HepG2 (cell line): ENCODE measurements around the gene CLMP. TPM values are rescaled to one million over a fixed set of nuclear protein-coding genes. Genes with fewer than 3 reads are reported as not detected.

Experiments
- ELF3 ChIP-seq: IDR thresholded peaks from 2 replicates; pipeline ENCODE4 v1.6.1; 2016; ENCODE audit warnings: missing genetic modification reagents, missing compliant biosample characterization
- GFI1 ChIP-seq: sonication (generic); formaldehyde crosslinking; IDR thresholded peaks from 2 replicates; pipeline ENCODE4 v1.5.0; 2020; ENCODE audit warnings: missing genetic modification reagents, mild to moderate bottlenecking, borderline replicate concordance
- KLF9 ChIP-seq: IDR thresholded peaks from 2 replicates; pipeline ENCODE4 v1.6.1; 2016; ENCODE audit warnings: low read depth
- MXI1 ChIP-seq: IDR thresholded peaks from 3 replicates; pipeline ENCODE4 v1.6.1; 2012; ENCODE audit warnings: low read depth, low read length, inconsistent platforms, borderline replicate concordance
- NPAS2 ChIP-seq: sonication (generic); formaldehyde crosslinking; IDR thresholded peaks from 2 replicates; pipeline ENCODE4 v1.8.0; 2022; ENCODE audit warnings: mild to moderate bottlenecking, missing genetic modification reagents, borderline replicate concordance
- PAXIP1 ChIP-seq: sonication (generic); formaldehyde crosslinking; conservative IDR thresholded peaks from 2 replicates; pipeline ENCODE4 v1.4.0; 2020; ENCODE audit warnings: mild to moderate bottlenecking, missing genetic modification reagents, moderate library complexity
- RXRA ChIP-seq: sonication (generic); formaldehyde crosslinking; IDR thresholded peaks from 2 replicates; pipeline ENCODE4 v1.5.1; 2020; ENCODE audit warnings: missing genetic modification reagents
- SAP130 ChIP-seq: IDR thresholded peaks from 2 replicates; pipeline ENCODE4 v1.6.1; 2016; ENCODE audit warnings: low read depth
- SNAI1 ChIP-seq: sonication (generic); formaldehyde crosslinking; IDR thresholded peaks from 2 replicates; pipeline ENCODE4 v1.5.0; 2020; ENCODE audit warnings: mild to moderate bottlenecking, missing genetic modification reagents, borderline replicate concordance
- THYN1 ChIP-seq: sonication (generic); formaldehyde crosslinking; IDR thresholded peaks from 2 replicates; pipeline ENCODE4 v1.8.1; 2023; ENCODE audit warnings: low read depth, mild to moderate bottlenecking, moderate library complexity, missing genetic modification reagents, borderline replicate concordance
- U2AF2 ChIP-seq: fragments of 200-400 bp; formaldehyde crosslinking; IDR thresholded peaks from 2 replicates; pipeline ENCODE4 v1.6.1; 2017; ENCODE audit warnings: low read depth, mild to moderate bottlenecking, low read length
- ZBTB42 ChIP-seq: sonication (generic); formaldehyde crosslinking; IDR thresholded peaks from 2 replicates; pipeline ENCODE4 v1.5.0; 2020; ENCODE audit warnings: mild to moderate bottlenecking, missing genetic modification reagents
- ZC3H13 ChIP-seq: sonication (generic); formaldehyde crosslinking; IDR thresholded peaks from 2 replicates; pipeline ENCODE4 v1.8.1; 2023; ENCODE audit warnings: mild to moderate bottlenecking, missing genetic modification reagents, moderate library complexity
- ZMYM2 ChIP-seq: sonication (generic); formaldehyde crosslinking; IDR thresholded peaks from 2 replicates; pipeline ENCODE4 v1.8.0; 2022; ENCODE audit warnings: mild to moderate bottlenecking, missing genetic modification reagents
- ZNF30 ChIP-seq: sonication (generic); formaldehyde crosslinking; IDR thresholded peaks from 2 replicates; pipeline ENCODE4 v1.5.0; 2020; ENCODE audit warnings: mild to moderate bottlenecking, missing genetic modification reagents
- ZNF468 ChIP-seq: sonication (generic); formaldehyde crosslinking; IDR thresholded peaks from 2 replicates; pipeline ENCODE4 v1.8.0; 2022; ENCODE audit warnings: mild to moderate bottlenecking, moderate library complexity, missing genetic modification reagents
- ZNF563 ChIP-seq: sonication (generic); formaldehyde crosslinking; IDR thresholded peaks from 2 replicates; pipeline ENCODE4 v1.8.0; 2022; ENCODE audit warnings: mild to moderate bottlenecking, moderate library complexity, missing genetic modification reagents
- ZNF607 ChIP-seq: sonication (generic); formaldehyde crosslinking; IDR thresholded peaks from 2 replicates; pipeline ENCODE4 v1.5.1; 2020; ENCODE audit warnings: missing genetic modification reagents, mild to moderate bottlenecking, borderline replicate concordance
- ZNF629 ChIP-seq: sonication (generic); formaldehyde crosslinking; conservative IDR thresholded peaks from 2 replicates; pipeline ENCODE4 v1.5.0; 2020; ENCODE audit warnings: missing genetic modification reagents
- ZNF83 ChIP-seq: sonication (generic); formaldehyde crosslinking; IDR thresholded peaks from 2 replicates; pipeline ENCODE4 v1.4.0; 2020; ENCODE audit warnings: missing genetic modification reagents, mild to moderate bottlenecking, borderline replicate concordance
- ZNF839 ChIP-seq: sonication (generic); formaldehyde crosslinking; IDR thresholded peaks from 2 replicates; pipeline ENCODE4 v1.4.0; 2020; ENCODE audit warnings: missing genetic modification reagents, mild to moderate bottlenecking, borderline replicate concordance
- ZNF891 ChIP-seq: sonication (generic); formaldehyde crosslinking; IDR thresholded peaks from 2 replicates; pipeline ENCODE4 v1.5.0; 2020; ENCODE audit warnings: mild to moderate bottlenecking, missing genetic modification reagents
- polyA plus RNA-seq, 8 experiments: library from polyadenylated mRNA; depleted of rRNA in 3 of 8; stranded (reverse) in 7 of 8; unstranded in 1 of 8; fragments of >200 nt; fragmentation: Illumina TruSeq in 4 of 8; extraction: Trizol in 4 of 8; gene quantifications; 2 replicates each; pipeline versions ENCODE4 v1.2.1 to v1.2.3, GENCODE V29; 2011 to 2016; ENCODE audit warnings: low read depth in 4 of 8, missing spikeins in 1 of 8, mixed read lengths in 1 of 8; ENCODE audit not compliant: insufficient read depth in 1 of 8
- total RNA-seq, 5 experiments: library from RNA; depleted of rRNA; stranded (reverse); fragments of >200 nt; fragmentation: Illumina TruSeq; extraction: Trizol; gene quantifications; 2 replicates each; pipeline ENCODE4 v1.2.3, GENCODE V29; 2016; ENCODE audit warnings: low read depth in 1 of 5
- TF ChIP-seq, protein P1 (sequence below): sonication (generic); formaldehyde crosslinking; IDR thresholded peaks from 2 replicates; pipeline ENCODE4 v1.4.0; 2020; ENCODE audit warnings: mild to moderate bottlenecking, low read depth, missing genetic modification reagents
- TF ChIP-seq, protein P2 (sequence below): sonication (generic); formaldehyde crosslinking; IDR thresholded peaks from 2 replicates; pipeline ENCODE4 v1.9.0; 2021; ENCODE audit warnings: missing genetic modification reagents, borderline replicate concordance

CLMP gene
- total and polyA plus RNA-seq, 2 of the 13 experiments (the other 11 are each of a cell fraction or from before 2014, with no cell fraction given), result not detected

DNA sequence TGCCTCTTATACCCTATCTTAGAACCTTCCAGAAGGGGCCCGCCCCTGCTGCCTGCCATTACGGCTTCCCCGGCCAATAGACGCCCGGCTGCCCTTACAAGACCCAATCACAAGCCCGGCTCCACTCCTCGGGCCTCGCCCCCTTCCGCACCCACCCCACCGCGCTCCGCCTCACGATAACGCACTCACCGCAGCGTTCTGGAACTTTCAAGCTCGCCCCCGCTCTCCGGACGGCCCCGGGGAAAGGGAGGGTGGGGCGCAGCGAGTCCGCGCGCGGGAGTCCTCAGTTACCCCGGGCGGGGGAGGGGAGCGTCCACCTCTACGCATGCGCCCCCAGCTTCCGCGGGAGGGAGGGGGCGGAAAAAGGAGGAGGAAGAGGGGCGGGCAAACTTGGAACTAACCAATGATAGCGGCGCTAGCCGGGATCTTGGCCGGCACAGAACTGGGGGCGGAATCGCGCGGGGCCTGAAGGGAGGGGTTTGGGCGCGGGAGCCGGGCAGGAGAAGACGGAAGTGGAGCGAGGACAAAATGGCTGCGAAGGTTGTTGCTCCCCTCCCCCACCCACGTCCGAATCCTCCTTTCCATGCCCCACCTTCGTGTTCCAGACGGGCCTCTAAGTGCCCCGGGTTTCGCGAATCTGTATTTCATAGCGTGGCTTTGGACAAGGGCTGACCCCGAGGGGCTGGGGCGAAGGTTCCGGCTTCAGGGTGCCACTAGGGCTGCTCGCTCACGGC is 132.7 kb downstream of the CLMP start (continued):
- TF ChIP-seq ZNF83 (CRISPR knock-in tag) (no peak), ZNF891 (CRISPR knock-in tag) (no peak), ZNF629 (CRISPR knock-in tag) (no peak; the same call in 1 of the 2 replicates), ZNF468 (CRISPR knock-in tag) (no peak), MXI1 (no peak; the same call in 2 of the 3 replicates), ZNF30 (CRISPR knock-in tag) (no peak), PAXIP1 (CRISPR knock-in tag) (peak; percentile 30; the same call in 1 of the 2 replicates), GFI1 (CRISPR knock-in tag) (no peak; the same call in 1 of the 2 replicates), U2AF2 (no peak), ZBTB42 (CRISPR knock-in tag) (no peak), SNAI1 (CRISPR knock-in tag) (no peak), KLF9 (CRISPR knock-in tag) (0 out of 2 replicates have a peak, but pooled peaks have one; percentile 52), ZNF839 (no peak), ZNF563 (no peak), NPAS2 (no peak), THYN1 (CRISPR knock-in tag) (no peak), SAP130 (peak; percentile 64), ZNF607 (CRISPR knock-in tag) (peak; percentile 94), ELF3 (CRISPR knock-in tag) (peak; percentile 80), ZC3H13 (CRISPR knock-in tag) (no peak), ZMYM2 (no peak), RXRA (CRISPR knock-in tag) (peak; percentile 96)
- TF ChIP-seq, protein P1, sequence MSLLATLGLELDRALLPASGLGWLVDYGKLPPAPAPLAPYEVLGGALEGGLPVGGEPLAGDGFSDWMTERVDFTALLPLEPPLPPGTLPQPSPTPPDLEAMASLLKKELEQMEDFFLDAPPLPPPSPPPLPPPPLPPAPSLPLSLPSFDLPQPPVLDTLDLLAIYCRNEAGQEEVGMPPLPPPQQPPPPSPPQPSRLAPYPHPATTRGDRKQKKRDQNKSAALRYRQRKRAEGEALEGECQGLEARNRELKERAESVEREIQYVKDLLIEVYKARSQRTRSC, result no peak; the same call in 1 of the 2 replicates
- TF ChIP-seq, protein P2, sequence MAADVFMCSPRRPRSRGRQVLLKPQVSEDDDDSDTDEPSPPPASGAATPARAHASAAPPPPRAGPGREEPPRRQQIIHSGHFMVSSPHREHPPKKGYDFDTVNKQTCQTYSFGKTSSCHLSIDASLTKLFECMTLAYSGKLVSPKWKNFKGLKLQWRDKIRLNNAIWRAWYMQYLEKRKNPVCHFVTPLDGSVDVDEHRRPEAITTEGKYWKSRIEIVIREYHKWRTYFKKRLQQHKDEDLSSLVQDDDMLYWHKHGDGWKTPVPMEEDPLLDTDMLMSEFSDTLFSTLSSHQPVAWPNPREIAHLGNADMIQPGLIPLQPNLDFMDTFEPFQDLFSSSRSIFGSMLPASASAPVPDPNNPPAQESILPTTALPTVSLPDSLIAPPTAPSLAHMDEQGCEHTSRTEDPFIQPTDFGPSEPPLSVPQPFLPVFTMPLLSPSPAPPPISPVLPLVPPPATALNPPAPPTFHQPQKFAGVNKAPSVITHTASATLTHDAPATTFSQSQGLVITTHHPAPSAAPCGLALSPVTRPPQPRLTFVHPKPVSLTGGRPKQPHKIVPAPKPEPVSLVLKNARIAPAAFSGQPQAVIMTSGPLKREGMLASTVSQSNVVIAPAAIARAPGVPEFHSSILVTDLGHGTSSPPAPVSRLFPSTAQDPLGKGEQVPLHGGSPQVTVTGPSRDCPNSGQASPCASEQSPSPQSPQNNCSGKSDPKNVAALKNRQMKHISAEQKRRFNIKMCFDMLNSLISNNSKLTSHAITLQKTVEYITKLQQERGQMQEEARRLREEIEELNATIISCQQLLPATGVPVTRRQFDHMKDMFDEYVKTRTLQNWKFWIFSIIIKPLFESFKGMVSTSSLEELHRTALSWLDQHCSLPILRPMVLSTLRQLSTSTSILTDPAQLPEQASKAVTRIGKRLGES (CRISPR knock-in tag), result no peak
